ACC112 (cell line): ENCODE results near the gene VTCN1.
"Not testable (repeated sequence)": the region's sequence is repeated elsewhere in the genome, so short reads cannot be mapped to it uniquely, and the experiment has no call there.

Experiments used
- H2AFZ ChIP-seq: fragments of 200-600 bp; sonication (generic); one replicate; pipeline ENCODE4 v1.6.0; 2017; ENCODE audit warnings: antibody characterized with exemption, low read length; ENCODE audit not compliant: unreplicated experiment
- H3K27ac ChIP-seq: fragments of 200-600 bp; sonication (generic); 2 replicates; pipeline ENCODE4 v1.5.1; 2014; ENCODE audit warnings: low read depth, mild to moderate bottlenecking, antibody characterized with exemption, low read length, moderate library complexity
- H3K27me3 ChIP-seq: fragments of 200-600 bp; sonication (generic); 2 replicates; pipeline ENCODE4 v1.6.1; 2014; ENCODE audit warnings: mild to moderate bottlenecking, antibody characterized with exemption, low read length, moderate library complexity, mixed read lengths; ENCODE audit not compliant: insufficient read depth
- H3K36me3 ChIP-seq: fragments of 200-600 bp; sonication (generic); 2 replicates; pipeline ENCODE4 v1.6.1; 2016; ENCODE audit warnings: mild to moderate bottlenecking, antibody characterized with exemption, low read length, moderate library complexity, mixed read lengths; ENCODE audit not compliant: insufficient read depth
- H3K4me1 ChIP-seq: fragments of 200-600 bp; sonication (generic); one replicate; pipeline ENCODE4 v1.6.1; 2016; ENCODE audit warnings: low read length, mixed read lengths; ENCODE audit not compliant: insufficient read depth, unreplicated experiment, control insufficient read depth
- H3K4me3 ChIP-seq: fragments of 200-600 bp; sonication (generic); 2 replicates; pipeline ENCODE4 v1.5.1; 2014; ENCODE audit warnings: mild to moderate bottlenecking, low read depth, low read length
- H3K79me2 ChIP-seq: fragments of 200-600 bp; sonication (generic); one replicate; pipeline ENCODE4 v1.6.0; 2016; ENCODE audit warnings: low read length; ENCODE audit not compliant: control insufficient read depth, unreplicated experiment, insufficient read depth

Gene VTCN1

DNA sequence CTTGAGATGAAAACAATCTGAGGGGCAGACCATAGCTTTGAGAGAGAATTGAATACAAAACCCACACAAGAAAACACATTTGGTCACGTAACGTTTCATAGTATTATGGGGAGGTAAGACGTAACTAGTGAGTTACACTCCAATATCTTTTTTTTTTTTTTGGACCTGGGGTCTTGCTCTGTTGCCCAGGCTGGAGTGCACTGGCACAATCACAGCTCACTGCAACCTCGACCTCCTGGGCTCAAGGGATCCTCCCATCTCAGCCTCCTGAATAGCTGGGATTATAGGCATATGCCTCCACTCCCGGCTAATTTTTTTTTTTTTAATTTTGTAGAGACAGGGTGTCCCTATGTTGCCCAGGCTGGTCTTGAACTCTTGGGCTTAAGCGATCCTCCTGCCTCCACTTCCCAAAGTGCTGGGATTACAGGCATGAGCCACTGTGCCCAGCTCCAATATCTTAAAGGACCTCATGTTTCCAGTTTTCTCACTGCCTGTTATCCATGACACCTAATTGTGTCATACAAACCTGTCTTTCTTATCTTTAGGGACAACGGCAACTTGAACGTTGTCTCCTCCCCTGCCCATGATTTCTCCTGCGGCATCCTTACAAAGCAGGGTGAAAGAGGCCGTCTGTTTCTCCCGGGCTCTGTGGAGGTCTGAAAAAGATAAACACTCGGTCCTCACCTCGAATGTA lies 94.5 kb downstream of the VTCN1 start:
- no peak overlapping the region for H2AFZ ChIP-seq
- no peaks in the 10 kb centered on the region for H3K27me3 ChIP-seq
- no peak overlapping the region for H3K4me3 ChIP-seq
- peaks cover 14% of the 10 kb centered on the region for H3K4me1 ChIP-seq
- H3K36me3 ChIP-seq: peaks cover 4% of the 10 kb centered on the region; the same call in 1 of the 2 replicates
- H3K27ac ChIP-seq: no peak overlapping the region
- no peaks in the 10 kb centered on the region for H3K79me2 ChIP-seq

DNA sequence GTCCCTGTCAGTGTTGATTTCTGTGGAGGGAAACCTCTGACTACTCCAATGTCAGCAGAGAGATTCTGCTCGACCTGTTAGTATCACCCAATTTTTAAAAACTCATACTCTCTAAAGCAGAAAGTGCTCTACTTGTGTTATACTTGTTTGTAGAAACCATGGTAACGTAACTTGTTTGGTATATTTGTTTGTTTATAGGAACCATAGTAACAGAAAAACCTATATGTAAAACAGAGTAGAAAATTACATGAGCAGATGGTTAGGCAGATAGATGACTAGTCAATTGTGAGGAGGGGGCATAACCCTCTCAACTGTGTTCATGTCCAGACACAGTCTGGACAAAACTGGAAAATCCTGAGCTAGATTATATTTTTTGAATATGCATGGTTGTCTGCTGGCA lies 95.8 kb downstream of the VTCN1 start:
- peaks cover 17% of the 10 kb centered on the region for H3K4me1 ChIP-seq
- no peak overlapping the region; the same call in 1 of the 2 replicates for H3K27ac ChIP-seq
- no peaks in the 10 kb centered on the region for H3K27me3 ChIP-seq
- H3K4me3 ChIP-seq: no peak overlapping the region
- no peaks in the 10 kb centered on the region for H3K79me2 ChIP-seq
- H3K36me3 ChIP-seq: peaks cover 4% of the 10 kb centered on the region; the same call in 1 of the 2 replicates
- no peak overlapping the region for H2AFZ ChIP-seq

DNA sequence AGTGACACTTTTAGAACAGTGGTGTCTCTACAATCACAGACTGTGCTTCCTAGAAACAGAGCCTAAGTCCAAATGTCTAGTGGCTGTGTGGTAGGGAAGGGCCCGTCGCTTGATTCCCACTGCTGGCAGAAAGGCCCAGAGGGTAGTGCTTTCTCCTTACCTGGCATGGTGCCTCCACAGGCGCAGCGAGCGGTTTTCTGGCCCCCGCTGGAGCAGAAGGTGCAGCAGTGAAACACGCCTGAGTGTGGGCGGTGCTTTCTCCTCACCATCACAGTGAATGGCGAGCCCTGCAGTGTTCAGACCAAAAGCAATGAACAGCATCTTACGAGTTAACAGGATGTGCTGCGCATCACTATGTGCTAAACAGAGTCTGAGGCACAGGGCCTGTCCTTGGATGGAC lies 97.5 kb downstream of the VTCN1 start:
- H3K79me2 ChIP-seq: no peaks in the 10 kb centered on the region
- H3K27ac ChIP-seq: no peak overlapping the region
- H3K4me3 ChIP-seq: no peak overlapping the region
- H3K36me3 ChIP-seq: peaks cover 7% of the 10 kb centered on the region
- peaks cover 26% of the 10 kb centered on the region for H3K4me1 ChIP-seq
- no peak overlapping the region for H2AFZ ChIP-seq
- no peaks in the 10 kb centered on the region for H3K27me3 ChIP-seq

DNA sequence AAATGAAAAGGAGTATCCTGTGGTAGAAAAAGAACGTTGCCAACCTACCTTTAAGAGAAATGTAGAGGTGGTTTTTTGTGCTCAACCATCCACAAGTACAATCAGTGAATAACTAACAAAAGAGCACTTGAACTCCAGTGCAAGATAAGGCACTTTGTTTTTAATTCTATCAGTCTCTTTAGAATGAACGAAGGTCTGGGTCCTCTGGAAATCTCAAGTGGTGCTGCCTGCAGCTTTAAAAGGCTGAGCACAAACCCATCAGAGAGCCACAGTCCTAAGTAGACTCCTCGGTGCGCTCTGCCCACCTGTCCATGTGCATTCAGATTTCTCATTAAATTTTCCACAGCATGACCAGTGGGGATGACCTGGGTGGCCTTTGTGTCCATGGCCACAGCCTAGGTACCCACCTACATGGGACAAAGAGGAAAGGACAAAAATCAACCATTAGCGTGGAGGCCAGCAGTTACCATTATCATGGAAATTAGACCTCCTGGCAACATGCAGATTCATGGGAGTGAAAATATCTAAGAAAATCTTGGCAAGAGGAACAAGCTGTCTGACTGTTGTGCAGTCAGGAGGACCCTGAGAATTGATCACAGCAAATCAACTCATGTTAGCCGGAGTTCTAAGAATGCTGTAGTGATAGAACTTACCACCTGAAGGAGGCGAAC lies 98.5 kb downstream of the VTCN1 start:
- Histone ChIP-seq H3K27me3 (no peaks in the 10 kb centered on the region), H3K4me3 (no peak overlapping the region), H3K79me2 (no peaks in the 10 kb centered on the region), H3K27ac (no peak overlapping the region), H3K4me1 (peaks cover 26% of the 10 kb centered on the region), H3K36me3 (peaks cover 9% of the 10 kb centered on the region), H2AFZ (no peak overlapping the region)

DNA sequence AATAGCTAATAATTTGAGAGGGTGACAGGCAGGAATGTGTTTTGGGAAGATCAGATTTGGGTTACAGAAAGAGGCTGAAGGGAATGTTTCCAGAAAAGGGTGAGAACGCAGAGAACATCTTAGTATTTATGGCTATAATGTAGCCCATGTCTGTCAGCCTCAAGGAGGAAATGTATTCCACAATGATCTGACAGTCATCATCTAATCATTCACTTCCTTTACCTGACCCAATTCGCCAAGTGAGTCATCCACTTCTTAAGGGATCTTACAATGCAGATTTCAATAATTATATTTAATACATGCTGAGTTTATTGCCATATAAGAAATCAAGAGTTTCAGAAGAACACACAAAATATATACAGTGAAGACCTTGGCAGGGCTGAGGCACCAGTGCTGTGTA lies 100.0 kb downstream of the VTCN1 start:
- Histone ChIP-seq H3K27ac (peak overlapping the region; percentile 57), H3K27me3 (no peaks in the 10 kb centered on the region), H3K36me3 (peaks cover 13% of the 10 kb centered on the region), H3K79me2 (no peaks in the 10 kb centered on the region), H2AFZ (no peak overlapping the region), H3K4me3 (no peak overlapping the region), H3K4me1 (peaks cover 26% of the 10 kb centered on the region)

DNA sequence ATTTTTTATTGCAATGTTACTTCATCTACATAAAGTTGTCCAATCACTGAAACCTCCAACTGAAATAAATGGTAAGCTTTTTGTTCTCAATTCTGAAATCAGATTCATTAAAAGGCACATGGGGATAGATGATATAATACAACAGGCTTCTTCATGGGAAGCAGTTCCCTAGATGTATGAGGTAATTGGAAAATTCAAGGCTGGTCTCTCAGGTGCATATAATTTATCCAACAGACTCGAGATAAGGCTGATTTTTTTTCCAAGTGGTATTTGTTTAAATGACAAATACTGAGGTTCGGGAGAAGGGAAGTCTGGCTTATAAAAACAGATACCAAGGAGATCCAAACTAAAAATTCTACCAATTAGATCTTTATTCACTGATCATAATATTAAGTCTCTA lies 103.4 kb downstream of the VTCN1 start:
- H3K36me3 ChIP-seq: peaks cover 24% of the 10 kb centered on the region
- H3K4me1 ChIP-seq: peaks cover 26% of the 10 kb centered on the region
- H3K27me3 ChIP-seq: no peaks in the 10 kb centered on the region
- H3K27ac ChIP-seq: no peak overlapping the region
- H2AFZ ChIP-seq: no peak overlapping the region
- H3K79me2 ChIP-seq: no peaks in the 10 kb centered on the region
- H3K4me3 ChIP-seq: no peak overlapping the region

DNA sequence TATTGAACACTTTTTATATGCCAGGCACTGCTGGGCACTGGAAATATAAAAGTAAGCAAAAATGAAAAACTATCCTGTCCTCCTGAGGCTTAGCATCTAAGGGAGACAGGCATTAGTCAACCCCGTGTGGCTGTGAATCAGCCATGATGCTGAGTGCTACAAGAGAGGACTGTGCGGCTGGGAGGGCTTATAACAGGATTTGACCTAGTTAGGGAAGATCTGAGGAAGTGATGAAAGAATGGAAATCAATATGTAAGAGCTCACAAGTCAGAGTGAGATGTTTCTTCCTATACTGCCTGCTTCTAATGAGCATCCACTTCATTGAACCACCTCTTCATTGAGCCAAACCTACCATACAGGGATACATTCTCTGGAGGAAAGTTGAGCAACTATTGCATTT lies 104.2 kb downstream of the VTCN1 start:
- Histone ChIP-seq H3K79me2 (no peaks in the 10 kb centered on the region), H2AFZ (no peak overlapping the region), H3K27ac (no peak overlapping the region), H3K36me3 (peaks cover 24% of the 10 kb centered on the region), H3K4me1 (peaks cover 25% of the 10 kb centered on the region), H3K27me3 (no peaks in the 10 kb centered on the region), H3K4me3 (no peak overlapping the region)

DNA sequence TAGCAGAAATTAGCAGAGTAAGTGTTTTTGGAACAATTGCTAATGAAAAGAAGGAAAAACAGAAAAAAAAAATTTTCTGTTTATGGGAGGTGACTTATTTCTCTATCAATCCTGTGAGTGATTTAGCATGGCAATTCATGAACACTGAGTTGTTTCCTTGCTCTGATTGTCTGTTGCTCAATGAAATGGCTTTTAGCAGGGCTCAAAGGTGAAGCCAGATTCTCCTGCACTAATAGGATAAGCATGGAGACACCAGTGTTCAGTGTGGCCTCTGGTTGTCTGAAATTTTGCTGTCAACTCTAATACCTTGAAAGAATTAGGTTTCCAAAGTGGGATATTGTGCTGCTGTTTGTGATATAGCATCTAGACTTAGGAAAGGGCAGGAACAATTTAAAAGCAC lies 105.0 kb downstream of the VTCN1 start:
- H3K27me3 ChIP-seq: no peaks in the 10 kb centered on the region
- no peaks in the 10 kb centered on the region for H3K79me2 ChIP-seq
- H3K36me3 ChIP-seq: peaks cover 29% of the 10 kb centered on the region
- H3K4me1 ChIP-seq: peaks cover 18% of the 10 kb centered on the region
- H3K27ac ChIP-seq: no peak overlapping the region
- no peak overlapping the region for H2AFZ ChIP-seq
- no peak overlapping the region for H3K4me3 ChIP-seq

DNA sequence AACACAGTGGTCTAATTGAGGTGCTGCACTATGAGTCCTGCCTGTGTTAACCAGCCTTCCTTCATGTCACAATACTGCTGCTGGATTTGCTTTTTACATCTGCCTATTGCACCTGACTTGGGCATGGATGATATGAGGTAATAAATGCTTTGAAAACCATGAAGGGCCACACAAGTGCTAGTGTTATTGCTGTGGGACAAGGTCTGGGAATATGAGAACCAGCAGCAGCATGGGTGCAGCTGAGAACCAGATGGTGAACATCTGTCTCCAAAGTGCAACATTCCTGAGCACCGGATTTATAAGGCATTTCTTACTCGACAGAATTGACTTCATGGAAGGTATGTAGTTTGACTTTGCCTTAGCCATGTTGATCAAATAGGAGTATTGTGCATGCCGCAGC lies 105.7 kb downstream of the VTCN1 start:
- Histone ChIP-seq H3K79me2 (no peaks in the 10 kb centered on the region), H3K4me3 (no peak overlapping the region), H3K4me1 (peaks cover 10% of the 10 kb centered on the region), H3K27me3 (no peaks in the 10 kb centered on the region), H2AFZ (no peak overlapping the region), H3K36me3 (peaks cover 30% of the 10 kb centered on the region), H3K27ac (no peak overlapping the region)

DNA sequence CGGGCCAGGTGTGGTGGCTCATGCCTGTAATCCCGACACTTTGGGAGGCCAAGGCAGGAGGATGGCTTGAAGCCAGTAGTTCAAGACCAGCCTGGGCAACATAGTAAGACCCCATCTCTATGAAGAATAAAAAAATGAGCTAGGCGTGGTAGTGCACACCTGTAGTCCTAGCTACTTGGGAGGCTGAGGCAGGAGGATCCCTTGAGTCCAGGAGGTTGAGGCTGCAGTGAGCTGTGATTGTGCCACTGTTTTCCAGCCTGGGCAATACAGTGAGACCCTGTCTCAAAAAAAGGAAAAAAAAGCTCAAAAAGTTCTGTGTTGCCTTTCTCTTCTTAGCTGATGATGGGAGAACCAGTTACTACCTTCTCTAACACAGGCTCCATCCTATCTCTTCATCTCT lies 108.9 kb downstream of the VTCN1 start:
- not testable (repeated sequence) for H2AFZ ChIP-seq, H3K79me2 ChIP-seq, H3K27ac ChIP-seq, H3K27me3 ChIP-seq, H3K4me3 ChIP-seq
- H3K36me3 ChIP-seq: peaks cover 23% of the 10 kb centered on the region
- H3K4me1 ChIP-seq: peaks cover 10% of the 10 kb centered on the region

DNA sequence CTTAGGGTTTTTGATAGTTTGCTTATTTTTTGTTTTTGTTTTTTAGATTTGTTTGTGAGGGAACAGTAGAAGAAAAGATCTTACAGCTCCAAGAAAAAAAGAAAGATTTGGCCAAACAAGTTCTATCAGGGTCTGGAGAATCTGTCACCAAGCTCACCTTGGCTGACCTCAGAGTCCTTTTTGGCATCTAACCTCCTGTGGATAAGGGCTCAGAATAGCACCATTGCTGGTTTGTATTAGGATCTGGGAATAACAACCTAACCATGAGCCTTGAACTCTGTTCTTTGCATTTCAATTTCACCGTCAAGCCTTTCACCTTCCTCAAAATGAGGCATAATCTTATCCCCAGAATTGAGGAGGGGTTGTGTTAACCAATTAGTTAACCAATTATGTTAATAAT lies 109.4 kb downstream of the VTCN1 start:
- peaks cover 23% of the 10 kb centered on the region for H3K36me3 ChIP-seq
- H3K27me3 ChIP-seq: no peaks in the 10 kb centered on the region
- H2AFZ ChIP-seq: no peak overlapping the region
- no peak overlapping the region for H3K4me3 ChIP-seq
- H3K27ac ChIP-seq: no peak overlapping the region
- peaks cover 16% of the 10 kb centered on the region for H3K4me1 ChIP-seq
- H3K79me2 ChIP-seq: no peaks in the 10 kb centered on the region
